Measurements from ENCODE around the gene ALDH5A1.

ALDH5A1 gene

DNA sequence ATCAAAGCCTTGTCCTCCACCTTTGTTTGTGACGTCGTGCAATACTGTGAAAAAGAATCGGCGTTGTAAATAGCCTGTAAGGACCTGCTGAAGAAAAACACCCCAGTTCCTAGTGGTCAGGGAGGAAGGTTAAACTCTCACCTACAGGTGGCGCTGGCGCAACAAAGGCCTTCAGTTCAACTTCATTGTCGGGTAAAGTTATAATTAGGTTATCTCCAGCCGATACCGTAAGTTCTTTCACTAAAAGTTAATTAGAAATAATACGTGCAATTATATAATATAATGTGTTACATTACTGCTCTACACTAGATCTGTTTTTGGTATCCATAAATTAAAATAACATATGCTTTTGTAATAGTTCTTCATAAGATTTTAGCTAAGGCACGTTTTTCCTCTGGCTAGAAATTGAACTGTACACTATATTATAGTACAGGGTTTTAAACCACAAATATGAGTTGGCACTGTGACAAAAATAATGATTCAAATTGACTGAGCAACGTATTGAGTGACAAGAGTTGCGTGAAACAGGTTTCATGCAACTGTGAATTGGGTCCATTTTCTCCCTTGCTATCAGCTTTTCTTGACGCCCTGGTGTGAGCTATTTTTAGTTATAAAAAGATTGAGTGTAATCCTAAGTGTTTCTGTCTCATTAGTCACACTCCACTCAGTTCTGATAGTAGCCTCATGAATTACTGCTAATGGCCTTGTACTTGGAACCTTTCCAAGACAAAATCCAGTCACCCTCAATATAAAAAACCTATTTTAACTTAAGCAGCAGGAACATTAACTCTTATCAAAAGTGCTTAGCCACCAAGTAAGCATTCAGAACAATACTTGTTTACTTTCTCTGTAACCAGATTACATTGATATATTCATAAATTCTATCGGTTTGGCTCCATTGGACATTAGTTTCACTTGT, 89.0 kb downstream of the ALDH5A1 start:
- peak; percentile 77 to 87 for DNase-seq
- TF ChIP-seq GATA1 (IDR thresholded peaks at IDR 0.05; ENCODE audit: low read depth, low read length) (no peak), POLR2A (IDR thresholded peaks at IDR 0.05; ENCODE audit: low read length) (no peak)

DNA sequence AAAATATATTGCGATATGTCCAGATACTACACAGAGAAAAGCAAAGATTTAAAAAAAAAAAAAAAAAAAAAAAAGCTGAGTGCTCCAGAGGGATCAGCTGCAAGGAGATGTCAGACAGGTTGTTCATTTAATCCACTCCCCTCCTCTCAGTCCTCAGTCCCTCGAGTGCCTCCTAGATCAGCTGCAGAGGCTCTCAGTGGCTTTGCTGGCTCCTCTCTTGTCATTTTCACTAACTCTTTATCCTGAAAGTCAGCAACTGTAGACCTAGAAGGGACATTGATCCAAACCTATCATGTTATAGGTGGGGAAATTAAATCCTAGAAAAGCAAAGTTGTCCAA, 89.6 kb downstream of the ALDH5A1 start:
- TF ChIP-seq POLR2A (IDR thresholded peaks at IDR 0.05; ENCODE audit: low read length) (no peak), GATA1 (IDR thresholded peaks at IDR 0.05; ENCODE audit: low read depth, low read length) (no peak)
- DNase-seq: no peak

All from erythroblast (primary cell).